GM18508 (cell line): Measurements from ENCODE around the gene STPG1.

ENCODE experiments used
- ATAC-seq: cut with Tn5 transposase; IDR thresholded peaks from one replicate; pipeline ENCODE4 v1.9.1; 2021; ENCODE audit warnings: moderate number of reproducible peaks; ENCODE audit not compliant: insufficient read depth, unreplicated experiment

STPG1 gene

DNA sequence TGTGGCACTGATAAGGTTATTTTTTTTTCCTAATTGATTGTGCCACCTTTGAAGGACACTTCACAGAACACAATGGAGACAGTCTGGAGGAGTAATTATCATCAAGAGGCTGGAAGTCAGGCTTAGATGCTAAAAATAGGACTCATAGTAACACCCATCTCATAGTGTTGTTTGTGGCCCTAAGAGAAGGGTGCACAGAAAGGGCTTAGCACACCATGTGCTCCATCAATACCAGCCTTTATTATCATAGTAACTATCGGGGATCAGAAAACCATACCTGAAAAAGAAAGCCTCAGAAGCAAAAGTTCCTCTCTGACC lies 13.9 kb upstream of the STPG1 start:
- ATAC-seq = no peak

DNA sequence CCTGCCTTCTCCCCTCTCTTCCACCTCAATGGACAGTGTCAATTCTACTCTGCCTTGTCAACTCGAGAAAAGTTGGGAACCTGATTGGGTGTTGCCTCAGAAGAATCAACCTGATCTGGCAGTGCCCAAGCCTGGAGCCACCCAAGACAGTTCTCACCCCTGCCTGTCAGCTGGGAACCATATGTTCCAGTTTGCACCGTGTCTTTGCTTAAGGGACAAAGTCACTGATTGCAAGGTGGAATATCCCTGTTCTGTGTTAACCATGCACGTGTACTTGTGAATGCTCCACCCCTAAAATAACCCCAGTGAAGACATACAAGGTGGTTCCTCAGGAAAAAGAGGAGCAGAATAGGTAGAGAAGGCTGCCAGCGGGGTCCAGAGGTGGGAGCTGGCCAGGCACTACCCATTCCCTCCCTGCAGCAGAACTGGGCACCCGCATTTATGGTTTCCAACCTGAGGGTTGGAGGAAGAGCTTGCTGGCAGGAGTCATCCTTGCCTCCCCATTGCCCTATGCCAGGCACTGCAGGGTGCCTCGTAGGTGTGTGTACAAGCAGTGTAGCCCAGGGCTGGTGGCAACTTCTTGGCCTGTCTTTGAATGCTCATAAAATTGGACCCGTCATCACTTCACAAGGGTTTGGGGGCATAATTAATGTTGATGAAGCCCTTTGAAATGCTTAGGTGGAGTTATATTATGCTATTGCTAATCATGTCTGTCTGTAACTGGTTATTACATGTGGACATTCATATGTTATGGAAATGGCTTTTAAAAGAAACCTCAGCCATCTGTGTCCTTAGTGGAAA lies 13.4 kb upstream of the STPG1 start:
- ATAC-seq = no peak

DNA sequence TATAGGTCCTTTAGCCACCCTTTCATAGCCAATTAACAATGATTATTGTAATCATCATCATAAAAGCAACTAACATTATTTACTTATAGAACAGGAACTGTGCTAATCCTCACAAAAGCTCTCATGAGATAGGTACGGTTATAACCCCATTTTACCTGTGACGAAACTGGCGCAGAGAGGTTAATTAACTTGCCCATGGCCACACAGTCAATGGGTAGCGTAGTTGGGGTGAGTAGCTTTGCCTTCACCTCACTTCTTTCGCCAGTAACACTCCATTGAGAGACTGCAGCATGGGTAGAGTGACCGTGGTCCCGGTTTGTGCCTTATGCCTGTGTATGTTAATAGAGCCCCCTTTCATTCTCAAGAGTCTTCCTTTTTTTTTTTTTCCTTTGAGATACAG lies 12.3 kb upstream of the STPG1 start:
- no peak for ATAC-seq

DNA sequence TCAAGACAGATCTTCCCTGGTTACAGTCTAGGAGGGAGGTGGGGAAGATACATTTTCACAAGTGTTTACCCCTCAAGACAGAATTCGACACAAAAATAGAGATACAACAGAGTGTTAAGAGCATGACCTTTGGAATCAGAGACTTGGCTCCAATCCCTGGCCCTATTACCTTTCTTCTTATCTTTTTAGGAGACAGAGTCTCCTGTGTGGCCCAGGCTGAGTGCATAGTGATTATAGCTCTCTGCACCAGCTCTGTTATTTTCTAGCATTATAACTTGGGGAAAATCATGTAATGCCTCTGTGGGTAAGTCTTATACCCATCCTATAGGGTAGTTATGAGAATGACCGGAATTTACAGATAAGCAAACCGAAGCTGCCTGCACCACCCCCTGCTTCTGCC lies 11.9 kb upstream of the STPG1 start:
- no peak for ATAC-seq

DNA sequence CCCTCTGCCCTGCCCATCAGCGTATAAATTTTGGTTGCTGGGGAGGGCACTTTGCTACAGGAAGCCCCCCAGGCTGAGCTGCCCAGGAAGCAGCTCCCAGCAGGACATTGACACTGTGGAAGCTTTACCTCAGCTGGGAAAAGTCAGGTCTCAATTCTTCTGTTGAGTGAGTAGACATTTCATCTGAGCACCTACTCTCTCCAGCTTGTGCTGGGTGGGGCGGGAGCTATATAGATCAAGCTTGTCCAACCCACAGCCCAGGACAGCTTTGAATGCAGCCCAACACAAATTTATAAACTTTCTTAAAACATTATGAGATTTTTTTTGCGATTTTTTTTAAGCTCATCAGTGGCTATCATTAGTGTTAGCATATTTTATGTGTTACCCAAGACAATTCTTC lies 11.4 kb upstream of the STPG1 start:
- no peak for ATAC-seq

DNA sequence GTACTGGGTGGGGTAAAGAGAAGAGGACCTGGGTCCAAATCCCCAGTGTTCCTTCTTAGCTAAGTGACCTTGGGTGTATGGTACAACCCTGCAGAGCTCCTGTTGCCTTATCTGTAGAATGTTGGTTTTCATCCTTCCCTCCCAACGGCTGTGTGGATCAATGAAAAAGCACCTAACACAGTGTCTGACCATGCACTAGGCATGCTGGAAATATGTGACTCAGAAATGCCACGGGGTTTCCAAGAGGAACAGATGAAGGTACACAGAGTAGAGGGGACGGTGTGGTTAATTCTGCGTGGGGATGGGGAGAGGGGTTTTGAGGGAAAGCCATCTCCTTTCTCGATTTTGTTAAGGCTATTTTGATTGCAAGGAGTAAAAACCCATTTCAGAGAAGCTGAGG lies 10.6 kb upstream of the STPG1 start:
- no peak for ATAC-seq

DNA sequence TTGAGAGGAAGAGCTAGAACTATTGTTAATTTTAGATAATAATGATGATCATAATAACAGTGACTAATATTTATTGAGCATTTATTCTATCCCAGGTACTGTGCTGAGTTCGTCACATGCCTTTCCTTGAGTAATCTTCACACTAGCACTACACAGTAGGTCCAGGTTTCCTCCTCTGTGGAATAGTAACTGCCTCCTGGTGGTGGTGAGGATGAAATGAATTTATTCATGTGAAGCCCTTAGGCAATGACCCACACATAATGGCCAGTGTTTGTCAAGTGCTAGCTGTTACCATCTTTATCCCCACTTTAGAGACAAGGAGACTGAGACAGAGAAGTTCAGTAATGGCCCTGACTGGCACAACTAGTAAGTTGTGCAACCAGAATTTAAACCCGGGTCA lies 7.9 kb upstream of the STPG1 start:
- no peak for ATAC-seq

DNA sequence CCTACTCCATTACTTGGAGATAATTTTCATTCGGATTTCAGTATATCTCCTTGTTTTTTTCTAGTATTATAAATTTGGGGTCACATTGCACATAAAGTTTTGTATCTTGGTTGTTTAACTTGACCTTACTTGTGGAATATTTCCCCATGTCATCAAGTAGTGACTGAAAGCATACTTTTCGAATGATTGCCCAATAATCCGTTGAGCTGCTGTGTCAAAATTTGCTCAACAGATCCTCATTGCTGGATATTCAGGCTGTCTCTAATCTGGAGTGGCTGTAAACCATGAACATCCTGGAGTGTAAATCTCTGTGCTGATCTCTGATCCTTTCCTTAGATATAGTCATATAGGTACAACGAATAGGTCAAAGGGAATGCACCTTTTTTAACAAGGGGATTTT lies 7.0 kb upstream of the STPG1 start:
- no peak for ATAC-seq

DNA sequence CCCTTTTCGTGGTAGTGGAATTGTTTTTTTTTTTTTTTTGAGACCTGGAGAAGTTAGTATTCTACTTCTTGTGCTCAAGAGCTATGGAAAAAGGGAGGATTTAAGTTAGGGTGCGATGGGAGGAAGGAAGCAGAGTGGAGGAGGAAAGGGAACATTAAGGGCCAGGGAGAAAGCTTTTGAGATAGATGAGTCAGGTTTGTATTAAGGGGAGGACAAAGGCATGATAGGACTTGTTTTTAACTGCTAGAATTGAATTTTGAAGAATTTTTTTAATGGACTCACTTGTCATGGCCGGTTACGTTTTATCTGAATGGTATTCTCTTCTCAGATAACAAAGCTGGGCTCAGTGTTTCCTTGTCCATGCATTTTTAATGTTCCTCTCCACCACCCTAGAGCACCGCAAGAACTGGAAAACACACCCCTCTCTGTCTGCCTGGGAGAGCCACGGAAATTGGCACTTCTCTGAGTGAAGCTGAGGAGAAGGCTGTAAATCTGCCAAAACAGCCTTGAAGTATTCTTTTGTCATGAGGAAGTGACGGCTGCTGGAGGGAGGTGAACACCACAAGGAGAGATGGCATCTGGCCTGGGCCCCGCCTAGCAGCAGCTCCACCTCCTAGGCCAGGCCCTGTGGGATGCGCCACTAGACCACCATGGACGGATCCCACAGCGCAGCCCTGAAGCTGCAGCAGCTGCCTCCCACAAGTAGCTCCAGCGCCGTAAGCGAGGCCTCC lies 5.5 kb upstream of the STPG1 start:
- no peak for ATAC-seq

DNA sequence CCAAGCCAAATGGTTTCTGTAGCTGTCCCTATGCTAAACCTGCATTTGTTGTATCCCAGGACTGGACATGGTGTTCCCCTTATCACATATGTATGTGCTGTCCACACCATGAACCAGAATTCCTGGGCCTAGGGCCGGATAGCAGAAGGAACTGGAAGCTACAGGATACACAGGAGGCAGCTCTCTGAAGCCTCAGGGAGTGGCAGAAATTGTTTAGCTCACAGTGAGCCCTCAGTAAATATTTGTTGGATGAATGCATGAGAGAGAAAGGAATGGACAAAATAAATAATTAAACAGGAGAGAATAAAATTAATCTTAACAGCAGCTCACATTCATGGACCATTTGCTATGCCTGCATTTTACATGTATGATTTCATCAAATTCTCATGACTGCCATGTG lies 4.1 kb upstream of the STPG1 start:
- ATAC-seq = no peak

DNA sequence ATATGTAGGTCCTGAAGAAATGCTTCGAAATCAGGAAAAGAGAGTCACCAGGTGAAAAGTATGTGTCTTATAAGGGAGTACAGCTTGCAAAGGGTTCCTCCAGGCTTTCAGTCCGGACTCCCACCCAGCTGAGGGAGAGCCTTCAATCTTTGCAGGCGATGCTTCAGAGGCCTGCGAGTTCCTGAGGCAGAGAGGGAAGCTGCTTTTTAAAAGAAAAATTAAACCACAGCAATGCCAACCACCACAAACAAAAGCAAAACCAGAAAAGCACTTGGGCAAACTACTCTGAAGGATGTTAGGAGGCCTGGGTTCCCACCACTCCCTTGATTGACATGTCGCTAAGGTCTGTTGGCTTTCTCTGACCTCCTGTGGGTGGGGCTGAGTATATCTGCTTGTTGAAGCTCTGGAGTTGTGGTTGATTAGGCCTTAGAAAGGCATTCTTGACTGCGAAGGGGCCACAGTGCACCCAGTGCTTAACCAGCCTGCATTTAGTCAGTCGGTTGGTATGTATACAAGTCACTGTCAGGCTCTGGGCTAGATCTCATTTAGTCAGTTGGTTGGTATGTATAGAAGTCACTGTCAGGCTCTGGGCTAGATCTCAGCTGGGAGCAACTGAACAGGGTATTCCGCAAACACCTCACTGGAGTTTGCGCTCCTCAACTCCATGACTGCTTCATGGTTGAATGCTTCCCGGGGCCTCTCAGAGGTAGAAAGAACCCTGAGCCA lies 3.2 kb upstream of the STPG1 start:
- no peak for ATAC-seq

DNA sequence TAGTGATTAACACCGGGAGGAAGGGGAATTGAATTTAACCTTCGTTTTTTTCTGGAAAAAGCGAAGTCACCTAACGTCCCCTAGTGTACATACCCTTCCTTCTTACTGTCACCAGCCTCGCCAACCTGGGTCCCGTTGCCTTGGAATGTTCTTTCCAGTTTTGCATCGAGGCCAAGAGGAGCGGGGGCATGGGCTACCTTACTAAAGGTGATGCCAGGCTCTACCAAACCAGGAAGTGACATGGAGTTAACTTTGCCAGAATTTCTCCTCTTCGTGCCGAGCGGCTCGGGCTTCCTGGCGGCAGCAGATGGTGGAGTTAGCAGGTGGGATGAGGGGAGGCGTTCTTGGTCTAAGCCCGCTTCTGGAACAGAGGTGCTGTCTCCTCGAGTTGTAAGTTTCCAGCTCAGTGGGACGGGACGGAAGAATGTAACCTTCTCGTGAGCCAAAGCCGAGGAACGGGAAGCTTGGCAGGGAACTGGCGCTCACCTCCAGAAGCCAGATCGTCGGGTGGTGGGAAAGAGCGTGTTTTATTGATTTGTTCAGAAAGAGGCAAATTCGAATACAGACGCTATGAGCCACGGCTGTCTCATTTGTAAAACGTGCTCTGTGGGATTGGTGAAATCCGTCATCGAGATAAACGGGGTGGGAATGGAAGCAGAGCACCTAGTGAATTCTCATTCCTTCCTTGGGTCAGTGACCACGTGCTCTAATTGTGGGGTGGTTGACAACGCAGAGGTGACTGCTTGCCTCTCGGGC lies 2.5 kb upstream of the STPG1 start:
- ATAC-seq = peak; percentile 3

DNA sequence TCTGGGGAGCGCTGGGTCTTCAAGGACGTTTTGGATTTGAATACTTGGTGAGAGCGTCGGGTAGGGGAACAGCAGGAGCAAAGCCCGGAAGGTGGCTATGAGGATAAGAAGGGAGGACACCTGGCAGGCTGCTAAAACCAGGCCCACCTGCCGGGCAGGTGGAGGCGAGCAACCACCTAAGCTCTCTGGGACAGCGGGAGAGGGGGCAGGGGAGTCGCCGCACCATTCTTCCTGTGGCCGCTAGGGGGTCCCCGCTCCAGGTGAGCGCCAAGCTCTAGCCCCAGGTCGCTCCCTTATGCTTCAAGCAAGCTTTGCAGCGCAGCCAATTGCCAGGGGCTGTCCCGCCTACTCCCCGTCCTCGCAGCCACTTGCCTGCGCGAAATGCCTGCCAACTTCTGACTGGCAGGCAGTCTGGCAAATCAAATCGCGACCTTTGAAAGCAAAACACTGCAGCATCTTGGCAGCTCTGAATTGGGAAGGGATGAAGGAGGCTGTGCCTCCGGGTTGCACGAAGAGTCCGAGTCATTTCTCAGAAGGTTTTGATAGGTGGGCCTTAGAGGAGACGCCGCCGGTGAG lies 1.8 kb upstream of the STPG1 start, which contains the start of gene NIPAL3:
Gene NIPAL3, plus strand, starts transcription at position 469 of the 576 bp plus-strand sequence. CDS start 3,746 bp downstream, outside the sequence.
- ATAC-seq = peak; percentile 77

DNA sequence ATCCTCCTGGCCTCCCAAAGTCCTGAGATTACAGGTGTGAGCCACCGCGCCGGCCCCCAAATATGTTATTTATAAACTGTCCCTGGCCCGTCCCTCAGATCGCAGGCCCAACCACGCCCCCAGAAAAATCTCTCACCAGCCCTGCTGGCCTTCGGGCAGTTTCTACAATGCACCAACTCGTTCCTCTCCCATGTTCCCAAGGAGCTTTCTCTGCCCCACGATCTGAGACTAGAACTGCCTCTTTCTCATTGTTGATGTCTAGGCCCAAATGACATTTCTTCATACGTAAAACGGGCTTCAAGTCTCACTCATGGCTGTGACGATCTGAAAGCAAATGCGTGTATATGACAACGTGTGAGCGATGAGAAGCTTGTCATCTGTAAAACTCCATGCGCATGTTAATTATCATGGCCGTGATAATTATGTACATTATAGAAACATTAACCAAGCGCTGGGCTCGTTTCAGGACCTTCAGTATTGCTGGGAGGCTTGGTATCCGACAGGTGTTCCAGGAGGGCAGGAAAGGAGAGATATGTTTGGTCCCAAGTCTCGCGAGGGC lies 1.3 kb upstream of the STPG1 start:
- no peak for ATAC-seq

DNA sequence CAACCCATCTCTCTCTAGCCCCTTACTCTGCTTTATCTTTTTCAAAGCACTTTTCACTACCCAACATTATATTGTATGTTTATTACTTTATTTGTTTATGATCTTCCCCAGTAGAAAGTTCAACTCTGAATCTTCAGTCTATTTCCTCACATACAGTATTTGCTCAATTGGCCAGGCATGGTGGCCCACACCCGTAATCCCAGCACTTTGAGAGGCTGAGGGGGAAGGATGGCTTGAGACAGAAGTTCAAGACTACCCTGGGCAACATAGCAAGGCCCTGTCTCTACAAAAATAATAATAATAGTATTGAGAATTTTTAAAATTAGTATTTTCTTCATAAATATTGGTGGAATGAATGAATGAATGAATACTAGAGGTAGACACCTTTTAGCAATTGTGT lies 1.2 kb downstream of the STPG1 start:
- no peak for ATAC-seq

DNA sequence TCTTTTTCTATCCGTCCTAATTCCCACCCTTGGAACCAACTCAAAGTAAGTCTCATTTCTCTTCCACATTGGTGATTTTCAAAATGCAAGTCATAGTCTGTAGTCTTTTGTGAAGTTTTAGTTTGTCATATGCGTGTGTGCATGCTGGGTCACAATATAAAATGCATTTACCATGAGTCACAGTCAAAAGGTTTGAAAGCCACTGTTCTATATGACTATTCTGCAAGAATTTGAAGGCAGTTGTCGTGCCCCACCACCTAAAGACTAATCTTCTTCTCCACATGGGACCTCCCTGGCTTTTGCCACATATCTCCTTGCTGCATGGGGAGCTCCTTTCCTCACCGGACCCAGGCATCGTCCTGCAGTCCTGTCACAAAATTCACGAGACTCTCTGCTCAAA lies 1.6 kb downstream of the STPG1 start:
- no peak for ATAC-seq

DNA sequence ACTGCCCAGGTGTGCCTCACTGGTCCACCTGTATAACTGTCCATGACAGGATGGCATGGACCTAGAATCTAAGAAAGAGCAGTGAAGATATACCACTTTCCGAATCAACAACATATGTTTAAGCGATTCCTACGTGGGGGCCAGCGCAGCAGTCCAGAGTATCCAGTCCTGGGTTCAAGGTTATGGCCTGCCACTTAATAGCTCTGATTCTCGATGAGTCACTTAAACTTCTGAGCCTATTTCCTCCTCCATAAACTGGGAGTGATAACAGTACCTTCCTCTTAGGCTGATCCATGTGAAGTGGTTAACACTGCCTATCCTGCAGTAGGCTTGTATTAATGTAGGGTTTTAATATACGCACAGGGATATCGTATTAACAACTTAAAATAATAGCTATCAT lies 2.8 kb downstream of the STPG1 start:
- ATAC-seq = no peak

DNA sequence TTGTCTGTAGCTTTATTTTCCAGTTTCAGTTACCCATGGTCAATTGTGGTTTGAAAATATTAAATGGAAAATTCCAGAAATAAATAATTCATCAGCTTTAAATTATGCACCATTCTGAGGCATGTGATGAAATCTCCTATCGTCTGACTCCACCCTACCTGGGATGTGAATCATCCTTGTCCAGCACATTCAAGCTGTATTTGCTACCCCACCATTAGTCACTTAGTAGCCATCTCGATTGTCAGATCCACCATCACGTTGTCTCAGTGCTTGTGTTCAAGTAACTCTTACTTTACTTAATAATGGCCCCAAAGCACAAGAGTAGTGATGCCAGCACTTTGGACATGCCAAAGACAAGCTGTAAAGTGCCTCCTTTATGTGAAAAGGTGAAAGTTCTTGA lies 4.0 kb downstream of the STPG1 start:
- no peak for ATAC-seq

DNA sequence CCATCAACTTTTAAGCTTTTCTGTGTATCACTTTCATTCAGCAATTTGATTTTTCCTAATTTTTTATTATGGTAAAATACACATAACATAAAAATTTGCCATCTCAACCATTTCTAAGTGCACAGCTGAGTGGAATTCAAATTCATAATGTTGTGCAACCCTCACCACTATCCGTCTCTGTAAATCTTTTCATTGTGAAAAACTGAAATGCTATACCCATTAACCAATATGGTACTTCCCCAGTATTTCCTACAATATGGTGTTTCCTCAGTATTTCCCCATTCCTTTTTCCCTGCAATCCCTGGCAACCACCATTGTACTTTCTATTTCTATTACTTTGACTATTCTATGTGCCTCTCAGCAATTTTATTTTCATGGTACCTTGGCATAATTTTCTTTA lies 6.8 kb downstream of the STPG1 start:
- no peak for ATAC-seq

DNA sequence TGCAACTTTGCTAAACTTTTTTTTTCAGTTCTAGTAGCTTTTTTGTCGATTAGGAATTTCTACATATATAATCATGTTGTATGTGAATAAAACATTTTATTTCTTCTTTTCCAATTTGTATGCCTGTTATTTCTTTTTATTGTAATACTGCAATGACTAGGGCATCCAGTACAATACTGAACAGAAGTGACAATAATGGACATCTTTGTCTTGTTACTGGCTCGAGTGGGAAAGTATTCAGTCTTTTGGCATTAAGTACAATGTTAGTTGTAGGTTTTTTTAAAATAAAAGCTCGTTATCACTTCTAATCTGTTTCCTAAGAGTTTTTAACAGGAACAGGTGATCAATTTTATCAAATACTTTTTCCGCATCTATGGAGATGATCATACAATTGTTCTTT lies 9.8 kb downstream of the STPG1 start:
- no peak for ATAC-seq
